Hypothalamus (tissue), 51 donors: ENCODE data around the gene SERINC2.
A peak's percentile ranks its signal among the peaks of the same experiment; 100 is the strongest.

Source experiments
- DNase-seq, 51 donors: peaks; one replicate each; lab custom pipeline; 2025; lab: John Stamatoyannopoulos, UW

The SERINC2 gene

DNA sequence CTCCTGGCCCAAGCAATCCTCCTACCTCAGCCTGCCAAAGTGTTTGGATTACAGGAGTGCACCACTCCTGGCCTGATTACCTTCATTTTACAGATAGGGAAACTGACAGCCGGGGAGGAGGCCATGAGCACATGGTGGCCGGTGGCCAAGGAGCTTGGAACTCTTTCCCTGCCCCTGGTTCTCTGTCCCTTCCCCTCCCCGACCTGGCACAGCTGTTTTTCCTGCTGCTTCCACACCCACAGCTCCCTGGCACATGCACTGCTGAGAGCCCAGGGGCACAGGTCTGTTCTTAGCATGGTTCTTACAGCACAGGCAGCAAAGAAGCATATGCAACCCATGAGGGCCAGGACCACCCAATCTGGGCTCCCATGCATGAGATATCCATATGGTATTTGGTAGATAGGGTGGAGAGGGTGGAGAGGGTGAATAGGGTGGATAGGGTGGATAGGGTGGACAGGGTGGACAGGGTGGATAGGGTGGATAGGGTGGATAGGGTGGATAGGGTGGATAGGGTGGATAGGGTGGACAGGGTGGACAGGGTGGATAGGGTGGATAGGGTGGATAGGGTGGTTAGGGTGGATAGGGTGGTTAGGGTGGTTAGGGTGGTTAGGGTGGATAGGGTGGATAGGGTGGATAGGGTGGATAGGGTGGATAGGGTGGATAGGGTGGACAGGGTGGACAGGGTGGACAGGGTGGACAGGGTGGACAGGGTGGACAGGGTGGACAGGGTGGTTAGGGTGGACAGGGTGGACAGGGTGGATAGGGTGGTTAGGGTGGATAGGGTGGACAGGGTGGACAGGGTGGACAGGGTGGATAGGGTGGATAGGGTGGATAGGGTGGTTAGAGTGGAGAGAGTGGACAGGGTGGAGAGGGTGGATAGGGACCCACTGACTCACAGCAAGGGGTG lies 18.6 kb downstream of the SERINC2 start:
- peak in 4 of 51 donors; percentile 19 to 50 (median 24) for DNase-seq

DNA sequence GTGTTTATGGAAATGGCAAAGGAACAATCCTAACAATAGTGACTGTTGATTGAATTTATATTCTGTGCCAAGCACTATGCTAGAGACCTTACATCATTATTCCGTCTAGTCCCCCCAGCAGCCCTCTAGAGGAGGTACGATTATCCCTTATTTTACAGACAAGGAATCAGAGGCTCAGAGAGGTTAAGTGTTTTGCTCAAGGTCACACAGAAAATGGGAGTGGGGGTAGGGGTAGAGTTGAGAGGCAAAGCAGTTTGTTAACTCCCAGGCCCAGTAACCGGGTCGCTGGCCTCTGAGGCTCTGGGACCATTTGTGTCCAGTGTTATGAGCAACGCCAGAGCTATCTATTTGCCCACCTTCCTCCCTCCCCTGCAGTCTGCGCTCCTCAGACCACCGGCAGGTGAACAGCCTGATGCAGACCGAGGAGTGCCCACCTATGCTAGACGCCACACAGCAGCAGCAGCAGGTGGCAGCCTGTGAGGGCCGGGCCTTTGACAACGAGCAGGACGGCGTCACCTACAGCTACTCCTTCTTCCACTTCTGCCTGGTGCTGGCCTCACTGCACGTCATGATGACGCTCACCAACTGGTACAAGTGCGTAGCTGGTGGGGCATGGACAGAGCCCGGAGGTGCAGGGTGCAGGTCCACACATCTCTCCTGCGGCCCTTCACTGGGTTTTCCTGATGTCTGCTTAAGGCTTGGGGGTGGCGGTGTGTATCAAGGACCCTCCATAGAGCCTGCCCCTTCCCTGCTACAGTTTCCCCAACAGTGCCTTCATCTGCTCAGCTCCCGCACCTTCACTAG lies 19.8 kb downstream of the SERINC2 start:
- no peak for DNase-seq

DNA sequence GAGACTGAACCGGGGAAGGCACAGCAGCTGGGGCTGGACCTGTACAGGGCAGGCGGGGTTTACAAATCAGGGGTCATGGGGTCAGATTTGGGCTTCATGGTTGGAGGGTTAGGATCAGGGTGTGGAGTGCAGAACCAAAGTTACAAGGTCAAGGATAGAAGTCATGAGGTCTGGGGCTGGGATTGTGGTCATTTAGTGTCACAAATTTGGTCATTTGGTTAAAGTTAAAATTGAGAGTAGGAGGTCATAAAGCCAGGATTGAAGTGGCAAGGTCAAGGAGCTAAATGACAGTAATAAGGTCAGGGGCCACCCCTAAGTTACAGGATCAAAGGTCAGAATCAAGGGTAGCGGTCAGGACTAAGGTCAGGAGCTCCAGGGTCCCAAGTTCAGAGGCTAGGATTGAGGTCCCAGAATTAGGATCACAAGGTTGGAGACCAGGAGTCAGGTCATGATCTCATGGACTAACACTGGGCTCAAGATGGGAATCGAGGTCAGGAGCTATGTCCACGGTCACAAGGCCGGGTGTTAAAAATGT lies 20.4 kb downstream of the SERINC2 start:
- DNase-seq, result no peak

DNA sequence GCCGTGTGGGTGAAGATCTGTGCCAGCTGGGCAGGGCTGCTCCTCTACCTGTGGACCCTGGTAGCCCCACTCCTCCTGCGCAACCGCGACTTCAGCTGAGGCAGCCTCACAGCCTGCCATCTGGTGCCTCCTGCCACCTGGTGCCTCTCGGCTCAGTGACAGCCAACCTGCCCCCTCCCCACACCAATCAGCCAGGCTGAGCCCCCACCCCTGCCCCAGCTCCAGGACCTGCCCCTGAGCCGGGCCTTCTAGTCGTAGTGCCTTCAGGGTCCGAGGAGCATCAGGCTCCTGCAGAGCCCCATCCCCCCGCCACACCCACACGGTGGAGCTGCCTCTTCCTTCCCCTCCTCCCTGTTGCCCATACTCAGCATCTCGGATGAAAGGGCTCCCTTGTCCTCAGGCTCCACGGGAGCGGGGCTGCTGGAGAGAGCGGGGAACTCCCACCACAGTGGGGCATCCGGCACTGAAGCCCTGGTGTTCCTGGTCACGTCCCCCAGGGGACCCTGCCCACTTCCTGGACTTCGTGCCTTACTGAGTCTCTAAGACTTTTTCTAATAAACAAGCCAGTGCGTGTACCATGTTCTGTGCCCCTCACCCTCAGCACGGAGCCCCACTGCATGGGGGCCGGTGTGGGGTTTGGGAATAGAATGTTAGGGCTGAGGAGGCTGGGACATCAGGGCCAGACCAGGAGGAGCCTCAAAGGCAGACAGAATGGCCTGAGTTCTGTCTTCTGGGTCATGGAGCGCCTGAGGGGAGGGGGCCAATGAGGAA lies 21.3 kb downstream of the SERINC2 start:
- peak in 2 of 51 donors; percentile 12 to 15 for DNase-seq

DNA sequence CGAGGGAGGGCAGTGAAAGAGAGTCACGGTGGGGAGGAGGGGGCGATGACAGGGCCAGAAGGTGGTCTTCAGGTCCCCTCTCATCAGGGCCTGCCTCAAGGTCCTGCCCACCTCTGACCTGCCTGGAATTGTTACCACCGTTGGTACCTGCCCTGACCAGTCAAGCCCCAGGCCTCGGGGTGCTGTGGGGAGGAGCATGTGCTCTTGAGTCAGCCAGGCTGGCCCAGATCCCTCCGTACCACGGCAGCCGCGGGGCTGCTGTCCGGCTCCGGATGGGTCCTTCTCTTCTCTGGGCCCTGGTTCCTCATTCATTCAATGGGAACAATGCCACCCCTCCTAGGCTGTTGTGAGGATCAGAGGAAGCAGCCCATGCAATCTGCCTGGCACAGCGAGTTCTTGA lies 22.0 kb downstream of the SERINC2 start:
- no peak for DNase-seq

DNA sequence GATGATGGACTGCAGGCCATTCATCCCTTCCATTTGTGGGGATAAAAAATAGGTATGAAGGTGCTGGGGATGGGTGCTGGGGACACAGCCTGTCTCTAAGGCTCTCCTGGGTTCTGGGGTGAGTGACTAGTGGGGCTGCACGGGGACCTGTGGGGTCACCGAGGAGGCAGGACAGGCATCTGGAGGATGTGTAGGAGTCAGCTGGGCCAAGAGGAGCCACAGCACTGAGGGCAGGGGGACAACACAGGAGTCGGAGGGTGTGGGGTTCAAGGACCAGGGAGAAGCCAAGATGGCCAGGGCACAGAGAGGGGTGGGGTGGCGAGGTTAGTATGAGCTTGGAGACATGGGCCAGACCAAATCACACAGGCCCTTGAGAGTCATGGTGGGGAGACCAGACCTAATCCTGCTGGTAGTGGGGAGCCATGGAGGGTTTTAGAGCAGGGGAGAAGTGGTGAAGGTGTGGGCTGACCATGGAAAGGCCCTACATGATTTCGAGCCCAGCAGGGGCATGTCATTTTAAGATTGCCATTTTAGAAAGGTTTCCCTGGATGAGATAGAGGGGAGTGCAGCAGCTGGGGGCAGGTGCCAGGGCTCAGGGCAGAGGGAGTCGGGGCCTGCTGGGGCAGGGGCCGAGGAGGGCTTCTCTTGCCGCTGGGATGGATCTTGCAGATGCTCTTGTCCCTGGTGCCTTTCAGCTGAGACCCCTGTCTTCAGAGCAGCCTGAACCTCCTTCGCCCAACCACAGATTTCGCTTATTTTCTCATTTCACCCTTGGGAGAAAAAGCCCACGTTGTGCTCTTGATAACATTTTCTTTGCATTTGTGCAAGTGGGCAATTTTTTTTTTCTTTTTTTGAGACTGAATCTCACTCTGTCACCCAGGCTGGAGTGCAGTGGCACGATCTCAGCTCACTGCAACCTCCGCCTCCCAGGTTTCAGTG lies 22.7 kb downstream of the SERINC2 start:
- no peak for DNase-seq

DNA sequence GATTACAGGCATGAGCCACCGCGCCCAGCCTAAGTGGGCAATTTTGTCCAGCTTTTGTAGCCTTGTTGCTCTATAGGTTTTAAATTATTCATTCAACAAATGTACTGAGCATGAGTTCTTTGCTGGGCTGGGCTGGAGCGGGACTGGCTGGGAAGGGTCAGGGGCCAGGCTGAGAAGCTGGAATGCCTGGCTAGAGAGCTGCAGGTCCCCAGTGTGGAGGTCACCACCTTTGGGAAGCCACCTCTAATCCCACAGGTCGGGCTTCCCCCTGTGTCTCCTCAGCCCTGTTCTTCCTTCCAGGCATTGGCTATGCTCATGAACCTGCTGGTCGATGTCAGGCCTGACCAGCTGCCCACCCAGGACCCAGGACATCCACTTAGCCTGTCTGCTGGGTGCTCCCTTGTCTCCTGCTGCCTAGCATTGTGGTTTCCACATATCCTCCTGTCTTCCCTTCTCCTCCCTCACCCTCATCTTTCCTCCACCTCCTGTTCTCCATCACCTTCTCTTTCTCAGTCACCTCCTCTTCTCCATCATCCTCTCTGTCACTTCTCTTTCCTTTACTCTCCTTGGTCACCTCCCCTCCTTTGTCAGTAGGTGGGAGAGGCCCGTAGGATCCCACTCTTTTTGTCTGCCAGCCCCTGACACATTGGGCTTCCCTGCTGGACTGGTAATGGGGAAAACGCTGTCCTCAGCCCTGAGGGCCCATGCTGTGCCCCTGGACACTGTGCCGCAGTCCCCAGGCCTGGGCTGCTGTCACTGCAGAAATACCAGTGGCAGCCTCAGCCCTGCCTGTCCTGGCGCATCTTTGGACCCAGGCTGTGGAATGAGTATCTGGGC lies 23.8 kb downstream of the SERINC2 start:
- no peak for DNase-seq

DNA sequence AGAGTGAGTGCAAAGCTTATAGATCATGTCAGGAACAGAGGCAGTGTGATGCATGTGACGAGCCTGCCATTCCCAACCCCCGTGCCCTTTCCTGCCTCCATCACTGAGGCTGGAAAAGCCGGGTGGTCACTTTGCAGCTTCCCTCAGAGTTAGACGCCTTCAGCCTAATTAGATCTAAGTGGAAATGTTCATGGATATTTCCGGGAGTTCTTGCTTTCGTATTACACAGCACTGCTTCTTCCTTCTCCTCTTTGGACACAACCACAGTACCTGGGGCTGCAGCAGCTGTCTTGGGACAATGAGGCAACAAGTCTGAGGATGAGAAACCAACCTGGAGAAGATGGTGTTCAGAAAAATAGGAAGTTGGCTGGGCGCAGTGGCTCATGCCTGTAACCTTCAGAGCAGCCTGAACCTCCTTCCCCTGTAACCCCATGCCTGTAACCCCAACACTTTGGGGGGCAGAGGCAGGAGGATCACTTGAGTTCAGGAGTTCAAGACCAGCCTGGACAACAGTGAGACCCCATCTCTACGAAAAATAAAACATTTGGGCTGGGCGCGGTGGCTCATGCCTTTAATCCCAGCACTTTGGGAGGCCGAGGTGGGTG lies 24.5 kb downstream of the SERINC2 start:
- DNase-seq, result no peak

DNA sequence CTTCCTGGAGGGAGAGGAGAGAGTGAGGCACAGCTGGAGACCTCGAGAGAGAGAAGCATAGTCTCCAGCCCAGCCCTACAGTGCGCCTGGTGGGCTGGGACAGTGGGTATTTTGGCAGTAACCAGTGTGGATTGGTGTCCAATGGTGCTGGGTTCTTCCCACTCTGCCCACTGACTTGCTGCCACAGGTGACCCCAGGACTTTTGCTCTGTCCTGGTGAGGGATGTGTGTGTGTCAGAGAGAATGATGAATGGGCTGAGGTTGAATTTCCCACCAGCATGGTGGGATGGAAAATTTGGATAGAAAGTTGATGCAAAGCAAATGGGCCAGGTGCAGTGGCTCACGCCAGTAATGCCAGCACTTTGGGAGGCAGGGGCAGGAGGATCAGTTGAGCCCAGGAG lies 26.3 kb downstream of the SERINC2 start:
- no peak for DNase-seq

DNA sequence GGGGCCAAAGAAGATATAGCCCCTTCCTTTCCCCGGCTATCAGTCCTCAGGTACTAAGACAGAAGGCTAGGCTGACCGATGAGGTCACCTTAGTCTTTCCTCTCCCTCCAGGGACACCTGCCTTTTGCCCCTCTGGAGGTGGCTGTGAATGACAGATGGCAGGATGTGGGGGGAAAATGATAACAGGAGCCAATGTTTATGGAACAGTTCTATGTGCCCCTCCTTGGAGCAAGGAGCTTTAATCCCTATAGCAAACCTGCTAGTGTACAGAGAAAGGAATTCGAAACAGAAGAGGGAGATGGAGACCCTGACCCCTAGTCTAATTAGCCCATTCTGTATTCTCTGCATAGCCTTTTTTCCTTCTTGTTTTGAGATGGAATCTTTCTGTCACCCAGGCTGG lies 28.1 kb downstream of the SERINC2 start:
- DNase-seq, result no peak

DNA sequence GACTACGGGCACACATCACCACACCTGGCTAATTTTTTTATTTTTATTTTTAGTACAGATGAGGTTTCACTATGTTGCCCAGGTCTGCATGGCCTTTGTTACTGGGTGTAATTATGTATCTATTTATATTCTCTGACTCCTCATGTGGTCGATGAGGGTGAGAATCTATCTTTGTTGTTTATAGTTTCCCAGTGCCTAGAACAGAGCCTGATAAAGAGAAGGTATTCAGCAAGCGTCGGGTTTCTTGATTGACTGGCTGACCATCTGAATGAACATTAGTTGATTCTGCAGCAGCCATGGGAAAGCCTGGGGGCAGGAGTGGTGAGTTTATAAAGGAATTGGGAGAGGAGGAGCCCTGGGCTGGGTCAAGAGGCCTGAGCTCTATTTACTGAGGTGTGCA lies 28.5 kb downstream of the SERINC2 start:
- no peak for DNase-seq

DNA sequence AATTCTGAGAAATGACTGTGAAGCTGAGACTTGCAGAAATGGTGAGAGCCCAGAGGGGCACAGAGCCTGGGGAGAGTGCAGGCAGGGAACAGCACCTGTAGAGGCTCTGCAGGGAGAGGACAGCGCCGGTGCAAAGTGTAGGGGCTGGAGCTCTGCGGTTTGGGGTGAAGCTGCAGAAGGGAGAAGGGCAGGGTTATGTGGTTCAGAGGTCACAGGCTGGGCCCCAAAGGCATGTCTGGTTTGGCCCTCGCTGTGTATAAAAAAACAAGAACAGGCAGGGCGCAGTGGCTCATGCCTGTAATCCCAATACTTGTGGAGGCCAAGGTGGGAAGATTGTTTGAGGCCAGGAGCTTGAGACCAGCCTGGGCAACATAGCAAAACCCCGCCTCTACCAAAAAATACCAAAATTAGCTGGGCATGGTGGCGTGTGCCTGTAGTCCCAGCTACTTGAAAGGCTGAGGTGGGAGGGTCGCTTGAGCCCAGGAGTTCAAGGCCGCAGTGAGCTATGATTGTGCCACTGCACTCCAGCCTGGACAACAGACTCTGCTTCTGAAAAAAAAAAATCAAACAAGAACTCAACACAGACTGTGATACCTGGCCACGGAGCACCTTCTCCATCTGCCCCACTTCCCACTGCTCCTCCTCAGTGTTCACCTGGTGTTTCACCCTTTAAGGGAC lies 29.1 kb downstream of the SERINC2 start:
- no peak for DNase-seq

DNA sequence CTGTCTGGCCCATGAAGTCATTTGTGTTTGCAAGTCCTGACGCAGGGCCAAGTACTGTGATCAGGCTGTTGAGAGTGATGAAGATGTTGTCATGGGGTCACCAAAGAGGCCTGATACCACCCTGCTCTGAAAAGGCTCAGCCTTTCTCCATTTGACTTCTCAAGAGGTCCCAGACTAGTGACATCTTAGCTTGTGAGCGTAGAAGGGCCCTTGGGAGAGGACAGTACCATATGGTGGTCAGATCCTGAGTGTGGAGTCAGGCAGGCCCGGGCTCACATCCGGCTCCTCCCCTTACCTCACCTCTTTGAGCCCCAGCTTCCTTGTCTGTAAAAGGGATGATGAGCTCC lies 29.6 kb downstream of the SERINC2 start:
- no peak for DNase-seq

DNA sequence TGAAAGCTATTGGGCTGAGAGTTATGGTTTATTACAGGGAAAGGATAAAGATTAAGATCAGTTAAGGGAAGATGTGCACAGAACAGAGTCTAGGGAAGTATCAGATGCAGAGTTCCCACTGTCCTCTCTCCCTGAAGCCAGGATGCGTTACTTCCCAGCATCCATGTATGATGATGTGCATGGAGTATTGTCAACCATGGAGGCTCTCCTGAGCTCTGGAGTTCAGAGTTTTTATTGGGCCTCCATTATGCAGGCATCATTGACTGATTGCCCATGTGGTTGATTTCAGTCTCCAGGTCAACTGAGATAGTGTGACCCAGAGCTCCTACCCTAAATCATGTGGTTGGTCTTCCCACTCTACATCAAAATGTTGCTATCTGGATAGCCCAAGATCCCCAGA lies 30.7 kb downstream of the SERINC2 start:
- no peak for DNase-seq

DNA sequence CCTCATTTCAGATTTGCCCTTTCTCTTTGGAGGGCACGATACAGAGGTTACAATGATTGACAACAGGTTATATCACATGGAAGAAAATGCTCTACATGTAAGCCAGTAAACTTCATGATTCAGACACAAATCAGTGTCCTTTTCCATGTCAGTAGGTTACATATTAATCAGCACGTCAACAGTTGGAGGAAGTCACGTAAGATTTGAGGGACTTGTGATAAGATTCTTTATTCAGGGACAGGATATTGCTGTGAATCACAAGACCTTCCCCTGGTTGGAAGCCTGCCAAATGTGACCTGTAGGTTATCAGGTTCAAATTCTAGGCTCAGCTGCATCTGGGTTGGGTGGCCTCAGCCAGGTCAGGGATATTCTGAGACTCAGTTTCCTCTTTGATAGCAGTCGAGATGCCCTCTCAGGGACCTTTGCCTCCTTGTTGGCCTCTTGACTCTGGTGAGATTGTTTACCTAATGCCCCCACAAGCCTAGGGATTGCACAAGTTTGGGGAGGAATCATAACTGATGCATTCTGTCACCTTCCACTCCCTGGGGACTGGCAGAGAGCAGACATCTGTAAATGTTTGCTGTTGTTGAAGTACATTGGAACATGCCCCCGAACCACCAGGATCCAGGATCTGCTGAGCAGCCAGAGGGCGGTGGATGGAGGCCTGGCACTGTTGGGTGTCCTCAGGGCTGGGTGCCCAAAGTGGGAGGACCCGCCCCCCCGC lies 31.9 kb downstream of the SERINC2 start:
- DNase-seq, result no peak

DNA sequence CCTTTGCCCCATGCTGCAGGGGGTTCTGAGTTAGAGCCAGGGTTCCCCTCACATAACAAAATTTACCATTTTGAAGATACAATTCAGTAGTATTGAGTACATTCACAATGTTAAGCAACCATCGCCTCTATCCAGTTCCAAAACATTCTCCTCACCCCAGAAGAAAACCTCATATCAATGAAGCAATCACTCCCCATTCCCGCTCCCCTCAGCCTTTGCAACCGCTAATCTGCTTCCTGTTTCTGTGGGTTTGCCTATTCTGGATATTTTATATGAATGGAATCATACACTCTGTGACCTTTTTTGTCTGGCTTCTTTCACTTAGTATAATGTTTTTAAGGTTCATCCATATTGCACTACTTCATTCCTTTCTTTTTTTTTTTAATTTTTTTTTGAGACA lies 32.9 kb downstream of the SERINC2 start:
- no peak for DNase-seq

DNA sequence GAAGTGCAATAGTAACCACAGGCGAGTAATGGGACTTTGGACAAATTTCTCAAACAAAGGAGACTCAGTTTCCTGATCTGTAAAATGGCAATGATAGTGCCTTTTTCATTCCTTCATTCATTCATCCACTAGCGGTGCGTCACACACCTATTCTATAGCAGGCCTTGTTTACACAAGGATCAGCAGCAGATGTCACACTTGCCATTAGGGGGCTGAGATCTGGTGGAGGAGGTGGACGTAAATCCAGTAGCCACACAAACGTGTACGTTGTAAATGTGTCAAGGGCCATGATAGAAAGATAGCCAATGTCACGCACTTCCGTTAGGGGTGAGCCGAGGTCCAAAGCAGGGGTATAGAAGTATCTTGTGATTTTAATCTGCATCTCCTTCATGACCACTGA lies 34.2 kb downstream of the SERINC2 start:
- DNase-seq, result no peak
